GM21447 (cell line): ENCODE results near the gene EXOG.
A peak's percentile ranks its signal among the peaks of the same experiment; 100 is the strongest.

Experiments used
- ATAC-seq: cut with Tn5 transposase; IDR thresholded peaks from one replicate; pipeline ENCODE4 v1.9.1; 2021; ENCODE audit not compliant: unreplicated experiment

EXOG gene

DNA sequence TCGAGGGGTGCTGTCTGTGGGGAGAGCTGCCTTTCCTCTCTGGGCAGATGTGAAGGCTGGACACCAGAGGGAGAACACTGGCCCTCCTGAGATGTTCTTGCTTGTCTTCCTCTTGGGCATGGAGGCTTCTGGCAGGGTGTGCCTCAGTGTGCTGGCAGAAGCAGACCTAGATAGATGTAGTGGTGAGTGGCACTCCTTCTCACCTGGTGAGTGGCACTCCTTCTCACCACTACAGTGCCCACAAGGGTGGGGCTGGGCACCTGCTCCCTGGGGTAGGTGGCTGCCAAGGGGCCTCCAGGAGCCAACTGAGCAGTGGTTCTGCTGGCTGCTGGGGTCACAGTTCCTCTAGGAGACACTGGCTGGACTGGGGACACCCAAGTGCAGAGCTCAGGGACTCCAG is 23.8 kb upstream of the EXOG start:
- no peak for ATAC-seq

- no peak for ATAC-seq
These were observed 22.9 kb upstream of the EXOG start for GRCh38 chr3:38473229-38473628.

DNA sequence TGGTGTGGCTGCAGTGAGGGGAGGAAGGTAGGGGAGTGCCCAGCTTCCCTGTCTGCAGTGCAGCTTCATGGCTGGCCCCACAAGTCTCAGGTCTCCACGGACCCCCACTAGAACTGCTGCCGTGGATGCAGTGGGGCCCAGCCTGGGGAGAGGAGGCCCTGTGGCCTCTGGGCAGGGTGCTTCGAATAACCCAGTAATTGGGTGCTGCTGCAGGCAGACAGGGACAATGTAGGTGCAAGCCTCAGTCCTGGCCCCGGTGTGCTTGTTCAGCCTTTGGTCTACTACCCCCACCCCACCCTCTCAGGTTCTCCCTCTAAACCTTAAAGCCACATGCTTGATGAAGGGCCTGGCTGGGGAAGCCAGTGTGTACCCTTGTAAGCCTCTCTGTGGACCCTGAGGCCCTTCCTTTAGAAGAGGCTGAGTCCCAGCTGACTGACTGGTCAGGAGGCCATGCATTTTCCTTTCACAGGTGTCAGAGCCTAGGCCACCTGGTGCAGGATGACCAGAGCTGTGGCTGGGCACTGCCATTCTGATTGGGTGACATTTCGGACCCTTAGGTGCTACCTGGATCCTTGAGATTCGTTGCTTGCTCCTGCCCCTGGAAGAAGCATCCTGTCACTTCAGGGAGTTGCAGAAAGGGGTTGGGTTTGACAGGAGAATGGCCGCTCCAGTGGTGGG is 21.1 kb upstream of the EXOG start:
- no peak for ATAC-seq

DNA sequence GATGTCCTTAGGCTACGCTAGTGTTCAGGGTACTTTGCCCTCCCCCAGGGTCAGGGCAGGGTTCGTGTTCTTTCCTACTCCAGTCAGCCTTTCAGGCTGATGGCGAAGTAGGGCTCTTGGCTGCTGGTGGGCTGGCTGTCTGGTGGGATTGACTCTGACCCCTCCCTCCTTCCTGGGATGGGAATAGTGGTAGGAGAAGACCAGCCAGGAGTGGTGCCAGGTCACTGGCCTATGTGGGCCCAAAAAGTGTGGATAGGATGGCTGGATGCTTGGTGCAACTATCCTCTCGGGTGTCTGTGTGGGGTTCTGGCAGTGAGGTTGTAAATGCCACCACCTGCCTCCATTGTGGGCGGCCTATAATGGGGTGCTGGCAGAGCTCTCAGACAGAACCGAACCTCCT is 20.4 kb upstream of the EXOG start:
- no peak for ATAC-seq

DNA sequence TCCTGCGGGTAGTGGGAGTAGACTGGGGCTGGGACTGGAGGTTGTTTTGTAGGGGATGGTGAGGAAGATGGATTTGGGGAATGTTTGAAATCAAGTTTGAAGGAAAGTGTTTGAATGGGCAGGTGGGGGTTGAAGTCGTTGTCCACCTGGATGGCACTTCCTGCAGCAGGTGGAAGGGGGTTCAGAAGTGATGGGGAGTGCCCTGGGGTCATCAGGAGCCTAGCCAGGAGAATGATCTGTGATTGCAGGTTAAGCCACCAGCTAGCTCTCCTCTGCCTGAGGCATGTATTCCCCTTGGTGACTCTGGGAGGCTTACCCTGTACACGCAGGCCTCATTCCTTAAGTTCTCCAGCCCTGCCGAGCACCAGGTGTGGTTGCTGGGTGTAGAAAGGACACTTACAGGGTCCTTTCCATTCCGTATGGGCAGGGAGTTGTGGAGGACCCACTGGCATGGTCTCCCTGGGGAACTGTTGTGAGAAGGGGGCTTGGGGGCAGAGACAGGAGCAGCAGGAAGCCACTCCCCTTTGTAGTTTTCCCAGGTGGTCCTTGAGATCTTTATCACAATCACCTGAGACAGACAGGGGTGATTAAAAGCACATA is 19.9 kb upstream of the EXOG start:
- ATAC-seq = no peak

- no peak for ATAC-seq
These were observed 18.9 kb upstream of the EXOG start for GRCh38 chr3:38477057-38477820.

- ATAC-seq = no peak
These were observed 18.2 kb upstream of the EXOG start for GRCh38 chr3:38477839-38478450.

DNA sequence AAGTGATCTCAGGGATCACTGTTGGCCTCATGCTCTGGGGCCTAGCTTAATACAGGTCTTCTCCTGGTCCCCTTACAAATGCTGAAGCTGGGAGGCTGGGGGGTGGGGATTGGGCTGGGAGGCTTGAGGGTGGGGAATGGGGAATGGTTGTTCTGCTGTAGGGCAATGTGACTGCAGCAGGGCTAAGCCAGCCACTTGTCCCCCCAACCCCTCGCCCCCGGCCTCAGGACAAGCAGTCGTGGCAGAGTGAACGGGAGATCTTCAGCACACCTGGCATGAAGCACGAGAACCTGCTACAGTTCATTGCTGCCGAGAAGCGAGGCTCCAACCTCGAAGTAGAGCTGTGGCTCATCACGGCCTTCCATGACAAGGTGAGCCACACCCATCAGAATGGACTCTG is 17.2 kb upstream of the EXOG start:
- no peak for ATAC-seq

DNA sequence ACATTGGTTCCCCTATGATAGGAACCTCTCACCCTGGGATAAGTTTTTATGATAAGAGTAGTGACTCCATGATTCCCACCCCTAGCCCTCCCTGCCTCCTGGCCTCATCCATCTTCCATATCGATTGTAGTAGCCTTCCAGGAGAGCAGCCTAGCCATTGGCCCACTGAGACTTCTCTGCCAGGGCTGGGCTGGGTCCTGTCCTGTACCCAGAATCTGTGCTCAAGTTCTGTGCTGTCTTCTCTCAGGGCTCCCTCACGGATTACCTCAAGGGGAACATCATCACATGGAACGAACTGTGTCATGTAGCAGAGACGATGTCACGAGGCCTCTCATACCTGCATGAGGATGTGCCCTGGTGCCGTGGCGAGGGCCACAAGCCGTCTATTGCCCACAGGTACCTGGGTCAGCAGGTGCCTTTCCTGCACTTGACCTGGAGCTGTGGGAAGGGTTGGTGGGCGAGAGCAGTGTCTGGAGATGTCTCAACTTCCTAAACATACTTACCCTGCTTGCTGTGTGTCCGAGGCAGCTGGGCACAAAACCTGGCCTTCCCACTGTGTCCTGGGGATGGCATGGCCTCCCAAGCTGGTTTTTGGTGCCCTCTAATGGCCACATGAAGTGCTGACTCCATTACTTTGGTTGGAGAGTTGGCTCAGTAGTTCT is 16.6 kb upstream of the EXOG start:
- ATAC-seq = peak; percentile 55

GRCh38 chr3:38480093-38480445 is 16.1 kb upstream of the EXOG start:
- ATAC-seq = no peak

DNA sequence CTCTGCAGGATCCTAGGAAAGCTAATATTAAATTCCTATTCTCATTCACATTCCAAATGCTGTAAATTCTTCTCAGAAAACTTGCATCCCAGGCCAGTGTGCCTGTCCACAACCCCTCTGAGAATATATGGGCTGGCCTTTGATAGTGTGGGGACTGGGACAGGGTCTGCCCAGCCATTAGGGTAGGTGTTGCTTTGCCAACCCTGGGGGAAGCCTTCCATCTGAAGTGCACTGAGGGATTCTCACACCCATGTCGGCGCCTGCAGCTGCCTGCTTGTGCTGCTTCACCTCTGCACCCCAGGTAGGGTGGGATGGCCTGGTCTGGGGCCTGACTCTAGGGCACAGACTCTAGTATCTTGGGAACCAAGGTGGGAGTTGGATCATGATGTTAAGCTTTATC is 15.2 kb upstream of the EXOG start:
- ATAC-seq = no peak

- ATAC-seq = no peak
These were observed 13.2 kb upstream of the EXOG start for GRCh38 chr3:38482951-38483350.

GRCh38 chr3:38487323-38487722 is 8.8 kb upstream of the EXOG start:
- peak; percentile 94 for ATAC-seq

DNA sequence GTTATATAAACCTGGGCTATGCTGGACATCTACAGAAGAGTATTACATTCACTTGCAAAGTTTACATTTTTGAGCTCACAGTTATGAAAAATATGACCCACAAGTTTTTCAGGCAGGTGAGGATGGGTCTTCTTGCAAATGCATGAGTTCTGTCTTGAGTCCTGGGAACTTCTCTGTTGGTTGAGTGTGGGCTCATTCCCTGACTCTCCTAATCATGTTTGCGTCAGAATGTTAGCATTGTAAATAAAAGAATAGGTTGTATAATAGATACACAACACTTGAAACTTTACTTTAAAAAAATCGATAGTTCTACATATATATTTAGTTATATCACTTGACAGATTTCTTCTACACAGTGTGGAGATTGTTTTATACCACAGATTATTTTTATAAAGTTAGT is 7.2 kb upstream of the EXOG start:
- no peak for ATAC-seq

GRCh38 chr3:38489766-38490165 is 6.4 kb upstream of the EXOG start:
- no peak for ATAC-seq

DNA sequence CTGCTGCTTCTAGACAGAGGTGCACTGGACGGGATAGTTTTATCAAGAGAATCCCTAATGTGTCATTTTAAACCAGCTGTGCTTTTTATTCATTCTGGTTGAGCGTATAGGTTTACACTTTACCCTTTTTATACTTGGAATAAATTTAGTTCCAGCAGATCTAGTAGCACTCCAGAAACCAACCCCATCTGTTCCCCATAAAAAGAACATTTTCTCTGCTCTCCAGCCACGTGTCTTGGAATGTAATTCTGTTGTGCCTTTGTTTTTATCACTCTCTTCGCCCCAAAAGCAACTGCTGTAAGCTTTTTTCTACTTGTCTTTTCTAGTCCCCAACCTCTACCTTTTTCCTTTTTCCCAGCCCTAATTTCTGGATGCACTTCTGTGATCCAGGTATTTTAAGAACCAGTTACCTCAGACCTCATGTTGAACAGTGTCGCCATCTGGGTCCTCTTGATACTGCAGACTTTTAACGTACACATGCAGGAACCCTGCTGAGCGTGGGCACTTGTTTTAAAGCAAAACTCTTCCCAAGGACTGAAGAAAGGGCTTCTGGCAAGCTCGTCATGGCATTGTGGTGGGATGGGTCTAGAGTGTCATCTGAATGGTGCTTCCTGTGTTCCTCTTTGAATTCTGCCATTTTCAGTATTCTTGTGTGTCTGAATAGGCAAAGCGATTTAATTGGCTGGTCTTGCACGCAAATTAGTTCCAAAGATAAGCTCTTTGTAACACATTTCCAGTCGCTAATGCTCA is 5.7 kb upstream of the EXOG start:
- ATAC-seq = no peak

GRCh38 chr3:38491215-38491614 is 4.9 kb upstream of the EXOG start:
- no peak for ATAC-seq

- ATAC-seq = no peak
These were observed 3.1 kb upstream of the EXOG start for GRCh38 chr3:38493031-38493430.

GRCh38 chr3:38497031-38497430 is 891 bp downstream of the EXOG start:
- ATAC-seq = no peak

GRCh38 chr3:38500688-38501417 is 4.7 kb downstream of the EXOG start:
- ATAC-seq = no peak
